Measurements from ENCODE around the gene LHFPL2.

The LHFPL2 gene

GRCh38 chr5:78541086-78541654 lies 107.4 kb downstream of the LHFPL2 start:
- no peak for DNase-seq

- DNase-seq = no peak
Measured at GRCh38 chr5:78540335-78541085, 108.1 kb downstream of the LHFPL2 start.

- no peak for DNase-seq
Measured at GRCh38 chr5:78538240-78538850, 110.2 kb downstream of the LHFPL2 start.

GRCh38 chr5:78537821-78538220 lies 110.8 kb downstream of the LHFPL2 start:
- DNase-seq = no peak

- no peak for DNase-seq
Measured at GRCh38 chr5:78537411-78537810, 111.2 kb downstream of the LHFPL2 start.

GRCh38 chr5:78536661-78537196 lies 111.8 kb downstream of the LHFPL2 start:
- DNase-seq = no peak

- DNase-seq = no peak
Measured at GRCh38 chr5:78534905-78535200, 113.7 kb downstream of the LHFPL2 start.

GRCh38 chr5:78534148-78534904 lies 114.2 kb downstream of the LHFPL2 start:
- no peak for DNase-seq

GRCh38 chr5:78533356-78533755 lies 115.2 kb downstream of the LHFPL2 start:
- no peak for DNase-seq

GRCh38 chr5:78530342-78531096 lies 118.1 kb downstream of the LHFPL2 start:
- no peak for DNase-seq

- no peak for DNase-seq
Measured at GRCh38 chr5:78527925-78528324, 120.6 kb downstream of the LHFPL2 start.

- DNase-seq = no peak
Measured at GRCh38 chr5:78527054-78527859, 121.3 kb downstream of the LHFPL2 start.

GRCh38 chr5:78526049-78526525 lies 122.5 kb downstream of the LHFPL2 start:
- no peak for DNase-seq

- DNase-seq = no peak
Measured at GRCh38 chr5:78523314-78524193, 125.0 kb downstream of the LHFPL2 start.

- DNase-seq = no peak
Measured at GRCh38 chr5:78522476-78523260, 125.9 kb downstream of the LHFPL2 start.

- no peak for DNase-seq
Measured at GRCh38 chr5:78521455-78521854, 127.1 kb downstream of the LHFPL2 start.

GRCh38 chr5:78519198-78519941 lies 129.2 kb downstream of the LHFPL2 start:
- no peak for DNase-seq

- no peak for DNase-seq
Measured at GRCh38 chr5:78518365-78519197, 130.0 kb downstream of the LHFPL2 start.

All from activated CD4-positive, alpha-beta T cell treated with anti-CD3 and anti-CD28 coated beads for 4 hours (primary cell).